SK-N-SH treated with all-trans-retinoic acid at 6 μM for 48 hours (cell line): ENCODE data around the gene LIN7B.

Experiments
- ATAC-seq: fragments of 200-7000 bp; cut with Tn5 transposase; 3 replicates; pipeline ENCODE4 v1.9.1; 2020; ENCODE audit warnings: mild to moderate bottlenecking, moderate library complexity
- ARNTL ChIP-seq: fragments of 450-650 bp; formaldehyde crosslinking; IDR thresholded peaks from 2 replicates; pipeline ENCODE4 v1.5.0; 2020; ENCODE audit warnings: low read depth, mild to moderate bottlenecking, moderate library complexity, borderline replicate concordance
- BACH2 ChIP-seq: fragments of 250-450 bp; sonication (Bioruptor Pico); IDR thresholded peaks from 2 replicates; pipeline ENCODE4 v1.9.0; 2021; ENCODE audit warnings: mild to moderate bottlenecking, borderline replicate concordance
- CSDC2 ChIP-seq: fragments of 250-450 bp; sonication (Bioruptor Pico); IDR thresholded peaks from 2 replicates; pipeline ENCODE4 v1.5.0; 2020; ENCODE audit warnings: mild to moderate bottlenecking, moderate library complexity
- CSRNP3 ChIP-seq: fragments of 250-450 bp; sonication (Bioruptor Pico); IDR thresholded peaks from 2 replicates; pipeline ENCODE4 v1.5.1; 2021; ENCODE audit warnings: mild to moderate bottlenecking, moderate library complexity
- ESRRG ChIP-seq: fragments of 250-450 bp; sonication (Bioruptor Pico); IDR thresholded peaks from 2 replicates; pipeline ENCODE4 v1.6.1; 2021; ENCODE audit warnings: mild to moderate bottlenecking
- GLIS3 ChIP-seq: fragments of 250-450 bp; sonication (Bioruptor Pico); IDR thresholded peaks from 2 replicates; pipeline ENCODE4 v1.5.0; 2020; ENCODE audit warnings: mild to moderate bottlenecking, moderate library complexity
- ISL1 ChIP-seq: fragments of 250-450 bp; sonication (Bioruptor Pico); IDR thresholded peaks from 2 replicates; pipeline ENCODE4 v2.1.2; 2022; ENCODE audit warnings: mild to moderate bottlenecking, moderate library complexity
- OSR1 ChIP-seq: fragments of 250-450 bp; sonication (Bioruptor Pico); IDR thresholded peaks from 2 replicates; pipeline ENCODE4 v1.8.0; 2022; ENCODE audit warnings: moderate library complexity, mild to moderate bottlenecking, inconsistent platforms
- PPARA ChIP-seq: fragments of 250-450 bp; sonication (Bioruptor Pico); IDR thresholded peaks from 2 replicates; pipeline ENCODE4 v1.5.0; 2020; ENCODE audit warnings: mild to moderate bottlenecking, borderline replicate concordance
- RARB ChIP-seq: fragments of 250-450 bp; sonication (Bioruptor Pico); IDR thresholded peaks from 2 replicates; pipeline ENCODE4 v1.8.0; 2021; ENCODE audit warnings: mild to moderate bottlenecking, moderate library complexity
- SNAI2 ChIP-seq: fragments of 250-450 bp; sonication (Bioruptor Pico); IDR thresholded peaks from 2 replicates; pipeline ENCODE4 v1.5.0; 2020; ENCODE audit warnings: mild to moderate bottlenecking, moderate library complexity
- TCF4 ChIP-seq: fragments of 250-450 bp; sonication (Bioruptor Pico); IDR thresholded peaks from 2 replicates; pipeline ENCODE4 v1.8.0; 2021; ENCODE audit warnings: mild to moderate bottlenecking, moderate library complexity, borderline replicate concordance
- TOX ChIP-seq: fragments of 250-450 bp; sonication (Bioruptor Pico); IDR thresholded peaks from 2 replicates; pipeline ENCODE4 v1.8.0; 2021; ENCODE audit warnings: mild to moderate bottlenecking, moderate library complexity, borderline replicate concordance
- ZC3H10 ChIP-seq: fragments of 250-450 bp; sonication (Bioruptor Pico); IDR thresholded peaks from 2 replicates; pipeline ENCODE4 v1.5.1; 2021; ENCODE audit warnings: mild to moderate bottlenecking, moderate library complexity
- ZFP3 ChIP-seq: fragments of 250-450 bp; sonication (Bioruptor Pico); IDR thresholded peaks from 2 replicates; pipeline ENCODE4 v1.5.0; 2020; ENCODE audit warnings: mild to moderate bottlenecking, moderate library complexity
- ZNF565 ChIP-seq: fragments of 450-650 bp; formaldehyde crosslinking; conservative IDR thresholded peaks from 2 replicates; pipeline ENCODE4 v1.5.0; 2020; ENCODE audit warnings: low read depth, mild to moderate bottlenecking, moderate library complexity
- ZNF70 ChIP-seq: fragments of 450-650 bp; formaldehyde crosslinking; IDR thresholded peaks from 2 replicates; pipeline ENCODE4 v1.5.0; 2020; ENCODE audit warnings: mild to moderate bottlenecking, moderate library complexity
- TF ChIP-seq, protein P1 (sequence below): fragments of 250-450 bp; sonication (Bioruptor Pico); IDR thresholded peaks from 2 replicates; pipeline ENCODE4 v1.8.0; 2020; ENCODE audit warnings: mild to moderate bottlenecking, moderate library complexity, borderline replicate concordance
- TF ChIP-seq, protein P2 (sequence below): fragments of 250-450 bp; sonication (Bioruptor Pico); IDR thresholded peaks from 2 replicates; pipeline ENCODE4 v1.5.1; 2020; ENCODE audit warnings: low read depth, mild to moderate bottlenecking, moderate library complexity
- TF ChIP-seq, protein P3 (sequence below): fragments of 250-450 bp; sonication (Bioruptor Pico); IDR thresholded peaks from 2 replicates; pipeline ENCODE4 v1.5.0; 2020; ENCODE audit warnings: mild to moderate bottlenecking, moderate library complexity

The LIN7B gene

DNA sequence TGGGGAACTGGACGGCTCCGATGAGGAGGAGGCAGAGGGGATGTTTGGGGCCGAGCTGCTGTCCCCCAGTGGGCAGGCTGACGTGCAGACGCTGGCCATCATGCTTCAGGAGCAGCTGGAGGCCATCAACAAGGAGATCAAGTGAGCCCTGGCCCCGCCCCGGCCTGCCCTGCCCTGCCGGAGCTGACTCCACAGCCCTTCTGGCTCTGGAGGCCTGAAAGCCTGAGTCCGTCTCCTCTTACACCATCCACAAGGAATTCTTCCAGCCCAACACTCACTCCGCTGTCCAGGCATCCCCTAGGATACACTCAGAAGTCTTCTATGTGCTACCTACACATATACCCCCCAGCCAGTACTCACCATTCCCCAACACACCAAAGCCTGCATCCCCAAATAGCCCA is 22.6 kb downstream of the LIN7B start (continued):
- TF ChIP-seq, protein P1, sequence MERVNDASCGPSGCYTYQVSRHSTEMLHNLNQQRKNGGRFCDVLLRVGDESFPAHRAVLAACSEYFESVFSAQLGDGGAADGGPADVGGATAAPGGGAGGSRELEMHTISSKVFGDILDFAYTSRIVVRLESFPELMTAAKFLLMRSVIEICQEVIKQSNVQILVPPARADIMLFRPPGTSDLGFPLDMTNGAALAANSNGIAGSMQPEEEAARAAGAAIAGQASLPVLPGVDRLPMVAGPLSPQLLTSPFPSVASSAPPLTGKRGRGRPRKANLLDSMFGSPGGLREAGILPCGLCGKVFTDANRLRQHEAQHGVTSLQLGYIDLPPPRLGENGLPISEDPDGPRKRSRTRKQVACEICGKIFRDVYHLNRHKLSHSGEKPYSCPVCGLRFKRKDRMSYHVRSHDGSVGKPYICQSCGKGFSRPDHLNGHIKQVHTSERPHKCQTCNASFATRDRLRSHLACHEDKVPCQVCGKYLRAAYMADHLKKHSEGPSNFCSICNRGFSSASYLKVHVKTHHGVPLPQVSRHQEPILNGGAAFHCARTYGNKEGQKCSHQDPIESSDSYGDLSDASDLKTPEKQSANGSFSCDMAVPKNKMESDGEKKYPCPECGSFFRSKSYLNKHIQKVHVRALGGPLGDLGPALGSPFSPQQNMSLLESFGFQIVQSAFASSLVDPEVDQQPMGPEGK (CRISPR knock-in tag): no peak
- TF ChIP-seq TCF4 (CRISPR knock-in tag): no peak
- TF ChIP-seq, protein P2, sequence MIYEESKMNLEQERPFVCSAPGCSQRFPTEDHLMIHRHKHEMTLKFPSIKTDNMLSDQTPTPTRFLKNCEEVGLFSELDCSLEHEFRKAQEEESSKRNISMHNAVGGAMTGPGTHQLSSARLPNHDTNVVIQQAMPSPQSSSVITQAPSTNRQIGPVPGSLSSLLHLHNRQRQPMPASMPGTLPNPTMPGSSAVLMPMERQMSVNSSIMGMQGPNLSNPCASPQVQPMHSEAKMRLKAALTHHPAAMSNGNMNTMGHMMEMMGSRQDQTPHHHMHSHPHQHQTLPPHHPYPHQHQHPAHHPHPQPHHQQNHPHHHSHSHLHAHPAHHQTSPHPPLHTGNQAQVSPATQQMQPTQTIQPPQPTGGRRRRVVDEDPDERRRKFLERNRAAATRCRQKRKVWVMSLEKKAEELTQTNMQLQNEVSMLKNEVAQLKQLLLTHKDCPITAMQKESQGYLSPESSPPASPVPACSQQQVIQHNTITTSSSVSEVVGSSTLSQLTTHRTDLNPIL (CRISPR knock-in tag): no peak

DNA sequence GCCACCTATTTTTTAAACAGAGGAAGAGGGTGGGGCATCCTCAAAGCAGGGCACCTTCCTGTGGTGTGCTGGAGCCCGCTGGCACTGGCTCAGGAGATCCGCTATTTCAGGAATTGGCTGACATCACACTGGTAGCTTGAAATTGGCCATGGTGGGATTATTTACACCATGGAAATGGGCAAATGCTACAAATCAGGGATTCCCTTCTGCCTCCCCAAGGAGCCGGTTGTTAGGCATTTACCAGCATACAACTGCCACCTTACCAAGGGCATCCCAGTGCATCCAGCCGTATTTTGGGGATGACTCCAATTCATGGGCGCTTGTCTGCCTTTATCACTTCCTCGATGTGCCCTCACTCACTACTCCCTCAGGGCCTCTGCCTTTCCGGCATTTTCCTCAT is 26.8 kb downstream of the LIN7B start:
- TF ChIP-seq ZNF70 (CRISPR knock-in tag): no peak
- no peak for TF ChIP-seq ZNF565 (CRISPR knock-in tag)
- no peak for TF ChIP-seq ESRRG
- TF ChIP-seq BACH2 (CRISPR knock-in tag): no peak
- TF ChIP-seq SNAI2 (CRISPR knock-in tag): no peak
- no peak for TF ChIP-seq ZC3H10 (CRISPR knock-in tag)
- TF ChIP-seq, all 23 proteins: peak for 0
- ATAC-seq: no peak

GRCh38 chr19:49141352-49141751 is 27.2 kb downstream of the LIN7B start:
- ATAC-seq: no peak
- TF ChIP-seq, protein P1 (CRISPR knock-in tag): no peak
- TF ChIP-seq RARB (CRISPR knock-in tag): no peak
- TF ChIP-seq CSRNP3 (CRISPR knock-in tag): no peak
- TF ChIP-seq TCF4 (CRISPR knock-in tag): no peak
- no peak for TF ChIP-seq PPARA (CRISPR knock-in tag)
- TF ChIP-seq ZC3H10 (CRISPR knock-in tag): no peak
- TF ChIP-seq ZNF565 (CRISPR knock-in tag): no peak
- no peak for TF ChIP-seq BACH2 (CRISPR knock-in tag)
- no peak for TF ChIP-seq ZFP3 (CRISPR knock-in tag)
- no peak for TF ChIP-seq ARNTL (CRISPR knock-in tag)
- TF ChIP-seq, protein P2 (CRISPR knock-in tag): no peak
- TF ChIP-seq ESRRG: no peak
- no peak for TF ChIP-seq CSDC2 (CRISPR knock-in tag)
- TF ChIP-seq, protein P3, sequence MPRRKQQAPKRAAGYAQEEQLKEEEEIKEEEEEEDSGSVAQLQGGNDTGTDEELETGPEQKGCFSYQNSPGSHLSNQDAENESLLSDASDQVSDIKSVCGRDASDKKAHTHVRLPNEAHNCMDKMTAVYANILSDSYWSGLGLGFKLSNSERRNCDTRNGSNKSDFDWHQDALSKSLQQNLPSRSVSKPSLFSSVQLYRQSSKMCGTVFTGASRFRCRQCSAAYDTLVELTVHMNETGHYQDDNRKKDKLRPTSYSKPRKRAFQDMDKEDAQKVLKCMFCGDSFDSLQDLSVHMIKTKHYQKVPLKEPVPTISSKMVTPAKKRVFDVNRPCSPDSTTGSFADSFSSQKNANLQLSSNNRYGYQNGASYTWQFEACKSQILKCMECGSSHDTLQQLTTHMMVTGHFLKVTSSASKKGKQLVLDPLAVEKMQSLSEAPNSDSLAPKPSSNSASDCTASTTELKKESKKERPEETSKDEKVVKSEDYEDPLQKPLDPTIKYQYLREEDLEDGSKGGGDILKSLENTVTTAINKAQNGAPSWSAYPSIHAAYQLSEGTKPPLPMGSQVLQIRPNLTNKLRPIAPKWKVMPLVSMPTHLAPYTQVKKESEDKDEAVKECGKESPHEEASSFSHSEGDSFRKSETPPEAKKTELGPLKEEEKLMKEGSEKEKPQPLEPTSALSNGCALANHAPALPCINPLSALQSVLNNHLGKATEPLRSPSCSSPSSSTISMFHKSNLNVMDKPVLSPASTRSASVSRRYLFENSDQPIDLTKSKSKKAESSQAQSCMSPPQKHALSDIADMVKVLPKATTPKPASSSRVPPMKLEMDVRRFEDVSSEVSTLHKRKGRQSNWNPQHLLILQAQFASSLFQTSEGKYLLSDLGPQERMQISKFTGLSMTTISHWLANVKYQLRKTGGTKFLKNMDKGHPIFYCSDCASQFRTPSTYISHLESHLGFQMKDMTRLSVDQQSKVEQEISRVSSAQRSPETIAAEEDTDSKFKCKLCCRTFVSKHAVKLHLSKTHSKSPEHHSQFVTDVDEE: no peak
- TF ChIP-seq TOX (CRISPR knock-in tag): no peak
- TF ChIP-seq ISL1 (CRISPR knock-in tag): no peak
- no peak for TF ChIP-seq OSR1 (CRISPR knock-in tag)
- no peak for TF ChIP-seq ZNF70 (CRISPR knock-in tag)
- no peak for TF ChIP-seq GLIS3 (CRISPR knock-in tag)
